ENCODE data around the gene ATP6AP1.

Gene ATP6AP1

DNA sequence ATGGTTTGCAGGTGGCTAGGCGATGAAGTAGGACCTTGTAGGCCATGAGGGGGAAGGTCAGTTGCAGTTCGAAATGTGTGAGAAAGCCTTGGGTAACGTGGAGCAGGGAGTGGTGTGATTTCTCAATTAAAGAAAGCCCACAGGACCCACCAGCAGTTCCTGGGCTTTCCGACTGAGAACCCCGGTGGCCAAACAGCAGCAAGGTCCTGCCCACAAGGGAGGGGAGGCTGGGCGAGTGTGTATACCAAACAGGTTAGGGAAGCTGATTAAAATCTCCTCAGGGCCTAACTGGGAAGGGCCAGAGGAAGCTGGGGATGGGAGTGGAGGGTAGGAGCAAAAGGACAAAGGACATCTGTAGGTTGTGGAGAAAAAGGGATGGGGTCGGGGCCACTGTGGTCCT is 2.4 kb downstream of the ATP6AP1 start:
- DNase-seq (ENCODE audit: low spot score) = no peak

GRCh38 chrX:154431341-154431740 is 2.9 kb downstream of the ATP6AP1 start:
- DNase-seq (ENCODE audit: low spot score) = no peak

DNA sequence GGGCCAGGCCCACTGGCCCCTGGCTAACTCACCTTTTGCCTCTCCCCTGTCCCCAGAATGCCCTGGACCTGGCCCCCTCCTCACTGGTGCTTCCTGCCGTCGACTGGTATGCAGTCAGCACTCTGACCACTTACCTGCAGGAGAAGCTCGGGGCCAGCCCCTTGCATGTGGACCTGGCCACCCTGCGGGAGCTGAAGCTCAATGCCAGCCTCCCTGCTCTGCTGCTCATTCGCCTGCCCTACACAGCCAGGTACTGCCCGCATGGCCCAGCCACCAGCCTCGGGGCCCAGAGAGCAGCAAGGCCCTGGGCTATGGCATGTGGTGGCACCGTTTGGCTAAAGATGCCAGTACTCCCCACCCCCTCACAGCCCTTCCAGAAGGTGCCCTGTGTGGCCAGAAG is 3.7 kb downstream of the ATP6AP1 start:
- no peak for DNase-seq (ENCODE audit: low spot score)

GRCh38 chrX:154433605-154434004 is 5.1 kb downstream of the ATP6AP1 start:
- DNase-seq (ENCODE audit: low spot score) = no peak

GRCh38 chrX:154434394-154435168 is 6.1 kb downstream of the ATP6AP1 start:
- DNase-seq (ENCODE audit: low spot score) = no peak

DNA sequence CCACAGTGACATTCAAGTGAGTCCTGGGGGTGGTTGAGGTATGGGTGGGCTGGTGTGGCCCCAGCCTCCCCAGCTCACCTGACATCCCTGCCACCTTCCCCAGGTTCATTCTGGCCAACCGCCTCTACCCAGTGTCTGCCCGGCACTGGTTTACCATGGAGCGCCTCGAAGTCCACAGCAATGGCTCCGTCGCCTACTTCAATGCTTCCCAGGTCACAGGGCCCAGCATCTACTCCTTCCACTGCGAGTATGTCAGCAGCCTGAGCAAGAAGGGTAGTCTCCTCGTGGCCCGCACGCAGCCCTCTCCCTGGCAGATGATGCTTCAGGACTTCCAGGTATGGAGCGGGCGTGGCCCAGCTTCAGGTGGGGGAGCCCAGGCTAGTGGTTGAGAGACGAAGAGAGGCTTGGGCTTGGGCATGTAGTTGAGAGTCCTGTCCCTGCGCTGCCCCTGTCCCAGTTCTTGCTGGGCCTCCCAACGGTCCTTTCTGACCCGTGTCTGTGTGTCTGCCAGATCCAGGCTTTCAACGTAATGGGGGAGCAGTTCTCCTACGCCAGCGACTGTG is 6.8 kb downstream of the ATP6AP1 start:
- no peak for DNase-seq (ENCODE audit: low spot score)

DNA sequence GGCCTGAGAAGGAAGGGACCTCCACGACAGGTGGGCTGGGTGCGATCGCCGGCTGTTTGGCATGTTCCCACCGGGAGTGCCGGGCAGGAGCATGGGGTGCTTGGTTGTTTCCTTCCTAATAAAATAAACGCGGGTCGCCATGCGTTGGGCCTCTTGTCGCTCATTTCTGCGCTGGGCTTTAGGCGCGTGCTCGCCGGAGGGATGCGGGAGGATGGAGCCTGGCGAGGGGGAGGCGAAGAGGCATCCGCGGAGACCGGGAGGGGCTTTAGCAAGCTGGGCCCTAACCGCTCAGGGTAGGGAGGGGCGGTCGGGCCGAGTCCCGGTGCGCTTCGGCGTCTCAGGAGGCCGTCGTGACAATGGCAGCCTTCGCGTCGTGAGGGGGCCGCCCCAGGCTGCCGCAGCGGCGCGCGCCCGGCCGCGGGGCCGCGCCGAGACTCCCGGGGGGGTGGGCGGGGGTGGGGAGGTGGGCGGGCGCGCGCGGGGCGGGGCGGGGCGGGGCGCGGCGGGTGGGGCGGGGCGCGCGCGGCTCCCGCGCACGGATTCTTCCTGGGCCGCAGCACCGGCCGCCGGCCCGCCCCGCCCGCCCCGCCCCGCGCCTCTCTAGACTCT is 8.0 kb downstream of the ATP6AP1 start:
- DNase-seq (ENCODE audit: low spot score) = peak; percentile 90

- DNase-seq (ENCODE audit: low spot score) = peak; percentile 66
These were observed 8.7 kb downstream of the ATP6AP1 start, which contains the start of gene GDI1 for GRCh38 chrX:154436983-154437752. Gene GDI1 (plus strand): TSS chrX:154437154. CDS start chrX:154437255, 101 bp downstream.

- DNase-seq (ENCODE audit: low spot score) = no peak
These were observed 9.8 kb downstream of the ATP6AP1 start for GRCh38 chrX:154437971-154438893.

DNA sequence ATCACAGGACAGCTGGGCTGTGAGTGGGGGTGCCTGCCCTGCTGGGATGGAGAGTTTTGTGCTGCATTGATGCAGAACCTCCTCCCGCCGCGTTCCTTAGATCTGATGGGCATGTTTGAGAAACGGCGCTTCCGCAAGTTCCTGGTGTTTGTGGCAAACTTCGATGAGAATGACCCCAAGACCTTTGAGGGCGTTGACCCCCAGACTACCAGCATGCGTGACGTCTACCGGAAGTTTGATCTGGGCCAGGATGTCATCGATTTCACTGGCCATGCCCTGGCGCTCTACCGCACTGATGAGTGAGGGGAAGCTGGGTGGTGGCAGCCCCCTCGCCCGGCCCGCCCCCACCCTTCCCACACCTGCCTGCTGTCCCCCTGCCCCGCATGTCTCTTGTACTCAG is 11.4 kb downstream of the ATP6AP1 start:
- no peak for DNase-seq (ENCODE audit: low spot score)

GRCh38 chrX:154440623-154441357 is 12.3 kb downstream of the ATP6AP1 start:
- DNase-seq (ENCODE audit: low spot score) = no peak

DNA sequence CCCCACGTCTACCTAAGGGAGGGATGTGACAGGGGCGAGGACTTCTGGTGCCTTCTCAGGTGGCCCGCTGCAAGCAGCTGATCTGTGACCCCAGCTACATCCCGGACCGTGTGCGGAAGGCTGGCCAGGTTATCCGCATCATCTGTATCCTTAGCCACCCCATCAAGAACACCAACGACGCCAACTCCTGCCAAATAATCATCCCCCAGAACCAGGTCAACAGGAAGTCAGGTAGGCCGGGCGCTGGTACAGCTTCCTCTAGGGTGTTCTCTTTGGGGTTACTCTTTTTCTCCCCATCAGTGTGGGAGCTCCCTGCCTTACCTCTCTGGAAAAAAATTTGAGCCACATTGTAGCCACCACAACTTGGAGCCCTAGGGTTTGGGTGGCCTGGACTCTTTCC is 13.1 kb downstream of the ATP6AP1 start:
- DNase-seq (ENCODE audit: low spot score) = no peak

DNA sequence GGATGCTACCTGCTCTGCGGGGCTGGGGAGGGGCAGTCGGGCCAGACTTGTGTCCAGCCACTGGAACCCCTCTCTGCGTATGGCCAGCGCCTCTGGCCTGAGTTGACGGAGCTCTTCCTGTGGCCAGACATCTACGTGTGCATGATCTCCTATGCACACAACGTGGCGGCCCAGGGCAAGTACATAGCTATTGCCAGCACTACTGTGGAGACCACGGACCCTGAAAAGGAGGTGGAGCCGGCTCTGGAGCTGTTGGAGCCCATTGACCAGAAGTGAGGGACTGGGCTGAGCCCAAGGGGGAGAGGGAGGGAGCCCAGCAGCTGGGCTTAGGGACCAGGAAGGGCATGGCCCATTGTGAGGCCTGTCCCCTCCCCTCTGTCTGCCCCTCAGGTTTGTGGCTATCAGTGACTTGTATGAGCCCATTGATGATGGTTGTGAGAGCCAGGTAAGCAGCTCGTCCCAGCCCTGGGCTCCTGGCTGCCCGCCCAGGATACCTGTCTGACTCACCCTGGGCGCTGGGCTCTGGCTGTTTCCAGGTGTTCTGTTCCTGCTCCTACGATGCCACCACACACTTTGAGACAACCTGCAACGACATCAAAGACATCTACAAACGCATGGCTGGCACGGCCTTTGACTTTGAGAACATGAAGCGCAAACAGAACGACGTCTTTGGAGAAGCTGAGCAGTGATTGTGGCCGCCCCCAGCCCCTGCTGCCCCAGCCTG is 13.7 kb downstream of the ATP6AP1 start:
- no peak for DNase-seq (ENCODE audit: low spot score)

DNA sequence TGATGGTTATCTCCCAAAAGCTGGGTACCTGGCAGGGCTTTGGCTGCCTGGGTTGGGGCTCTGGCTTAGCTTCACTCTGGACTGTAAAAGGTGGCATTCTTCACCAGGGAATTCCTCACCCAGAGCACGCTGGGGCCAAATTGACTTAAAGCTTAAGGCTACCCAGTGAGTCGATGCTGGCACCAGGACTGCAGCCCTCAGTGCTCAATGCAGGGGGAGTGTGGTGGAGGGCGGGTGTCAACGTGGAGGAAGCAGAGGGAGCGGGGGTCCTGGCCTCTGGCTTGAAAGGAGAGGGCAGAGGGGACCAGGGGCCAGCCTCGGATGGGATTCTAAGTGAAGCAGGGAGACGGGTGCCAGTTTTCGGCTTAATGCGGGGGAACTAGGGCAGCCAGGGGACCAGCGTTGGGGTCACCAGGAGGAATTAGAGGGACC is 15.0 kb downstream of the ATP6AP1 start:
- peak; percentile 10 for DNase-seq (ENCODE audit: low spot score)

- peak; percentile 91 for DNase-seq (ENCODE audit: low spot score)
These were observed 15.7 kb downstream of the ATP6AP1 start, which contains the start of gene FAM50A for GRCh38 chrX:154443992-154444754. Gene FAM50A (plus strand): TSS chrX:154444141. CDS start chrX:154444236, 95 bp downstream.

DNA sequence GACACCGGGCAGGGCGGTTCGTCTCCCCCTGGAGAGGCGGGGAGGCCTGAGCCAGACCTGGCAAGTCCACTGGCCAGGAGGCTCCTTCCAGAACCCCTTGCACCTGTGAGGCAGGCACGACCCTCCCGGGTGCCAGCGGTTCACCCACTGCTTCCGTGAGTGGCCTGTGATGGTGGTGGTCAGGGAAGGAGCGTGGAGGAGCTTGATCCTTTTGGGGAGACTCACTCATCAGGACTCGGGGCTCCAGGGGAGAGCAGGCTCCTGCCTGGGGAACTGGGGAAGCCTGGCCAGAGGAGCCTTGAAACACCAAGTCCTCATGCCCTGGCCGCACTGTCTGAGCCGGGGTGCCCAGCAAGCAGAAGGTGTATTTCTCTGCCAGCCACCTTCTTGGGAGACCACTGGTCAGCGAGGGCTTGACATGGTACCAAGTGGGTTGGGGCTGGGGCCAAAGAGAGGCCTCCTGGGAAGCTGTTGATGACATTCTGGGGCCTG is 16.3 kb downstream of the ATP6AP1 start:
- peak; percentile 5 for DNase-seq (ENCODE audit: low spot score)

DNA sequence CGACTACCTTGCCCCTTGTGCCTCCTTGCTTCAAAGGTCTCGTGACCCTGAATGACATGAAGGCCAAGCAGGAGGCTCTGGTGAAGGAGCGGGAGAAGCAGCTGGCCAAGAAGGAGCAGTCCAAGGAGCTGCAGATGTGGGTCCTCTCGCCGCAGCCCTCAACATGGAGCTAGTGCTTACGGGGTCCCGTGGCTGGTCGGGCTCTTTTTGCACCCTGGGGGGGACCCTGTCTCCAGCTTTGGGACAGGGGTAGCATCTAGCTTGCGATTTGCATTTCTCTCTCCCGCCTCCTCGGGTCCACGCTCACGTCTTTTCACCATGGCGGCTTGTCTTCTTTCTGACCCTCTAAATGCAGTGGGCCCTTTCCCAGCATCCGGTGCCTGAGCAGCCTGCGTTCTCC is 17.3 kb downstream of the ATP6AP1 start:
- DNase-seq (ENCODE audit: low spot score) = no peak

DNA sequence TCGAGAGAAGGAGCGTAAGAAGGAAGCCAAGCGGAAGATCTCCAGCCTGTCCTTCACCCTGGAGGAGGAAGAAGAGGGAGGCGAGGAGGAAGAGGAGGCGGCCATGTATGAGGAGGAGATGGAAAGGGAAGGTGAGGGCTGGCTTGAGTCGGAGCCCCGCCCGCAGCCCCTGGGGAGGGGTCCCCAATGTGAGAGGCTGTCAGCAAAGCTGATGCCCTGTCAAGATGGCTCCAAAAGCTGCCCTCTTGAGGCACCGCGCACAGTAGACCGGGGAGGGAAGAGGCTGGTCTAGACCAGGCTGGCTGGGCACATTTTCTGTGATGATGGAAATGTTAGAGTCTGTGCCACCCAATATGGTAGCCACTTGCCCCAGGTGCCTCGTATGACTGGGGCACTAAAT is 18.0 kb downstream of the ATP6AP1 start:
- DNase-seq (ENCODE audit: low spot score) = no peak

DNA sequence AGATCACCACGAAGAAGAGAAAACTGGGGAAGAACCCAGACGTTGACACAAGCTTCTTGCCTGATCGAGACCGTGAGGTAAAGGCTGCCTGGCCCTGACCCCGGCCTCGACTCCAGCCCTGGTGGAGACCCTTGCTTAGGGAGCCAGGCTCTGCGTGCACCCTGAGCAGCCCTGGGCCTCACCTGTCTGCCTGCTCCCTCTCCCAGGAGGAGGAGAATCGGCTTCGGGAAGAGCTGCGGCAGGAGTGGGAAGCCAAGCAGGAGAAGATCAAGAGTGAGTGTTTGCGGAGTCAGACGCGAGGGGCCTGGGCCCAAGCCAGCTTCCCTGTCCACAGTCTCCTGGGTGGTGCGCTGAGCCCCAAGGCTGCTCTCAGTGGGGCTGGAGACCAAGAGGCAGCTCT is 20.0 kb downstream of the ATP6AP1 start:
- DNase-seq (ENCODE audit: low spot score) = no peak

Data from GM03348 (cell line).